ENCODE results near the gene MAIP1.
A peak's percentile ranks its signal among the peaks of the same experiment; 100 is the strongest.

MAIP1 gene

DNA sequence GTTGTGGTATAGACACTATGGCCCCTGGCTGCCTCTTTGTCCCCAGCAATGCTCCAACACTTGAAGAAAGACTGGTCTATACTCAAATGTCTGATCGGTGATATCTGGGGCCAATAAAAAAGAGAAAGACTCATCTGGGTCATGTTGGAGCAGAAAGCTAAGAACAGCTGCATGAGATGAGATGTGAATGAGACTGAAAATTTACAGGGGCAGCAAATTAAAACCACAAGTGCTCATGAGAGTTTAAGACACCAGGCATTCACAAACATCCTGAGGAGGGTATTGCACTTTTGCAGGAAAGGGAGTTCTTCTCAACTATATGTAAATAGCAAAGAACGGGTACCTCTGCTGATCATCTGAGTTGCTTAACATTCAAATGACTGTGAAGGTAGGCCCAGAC, 36.3 kb downstream of the MAIP1 start:
- no peak for DNase-seq (ENCODE audit: low read depth)

DNA sequence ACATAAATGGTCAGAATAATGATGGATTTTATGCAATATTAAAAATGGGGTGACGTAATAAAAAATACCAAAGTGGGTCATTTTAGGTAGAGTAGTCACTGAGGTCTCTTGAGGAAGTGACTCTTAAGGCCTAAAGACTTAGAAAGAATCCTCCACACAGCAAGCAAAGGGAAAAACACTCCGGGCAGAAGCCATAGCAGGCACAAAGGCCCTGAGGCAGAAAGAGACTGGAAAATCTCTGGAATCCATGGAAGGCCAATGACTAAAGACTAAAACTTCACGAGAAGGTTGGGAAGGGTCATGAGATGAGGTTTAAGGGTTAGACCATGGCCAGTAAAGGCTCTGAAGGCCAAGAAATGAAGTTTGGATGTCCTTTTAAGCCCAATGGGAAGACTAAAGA, 36.9 kb downstream of the MAIP1 start:
- no peak for DNase-seq (ENCODE audit: low read depth)

GRCh38 chr2:199994371-199994770, 39.0 kb downstream of the MAIP1 start:
- DNase-seq (ENCODE audit: low read depth), result no peak

GRCh38 chr2:199994896-199995295, 39.5 kb downstream of the MAIP1 start:
- DNase-seq (ENCODE audit: low read depth), result no peak

DNA sequence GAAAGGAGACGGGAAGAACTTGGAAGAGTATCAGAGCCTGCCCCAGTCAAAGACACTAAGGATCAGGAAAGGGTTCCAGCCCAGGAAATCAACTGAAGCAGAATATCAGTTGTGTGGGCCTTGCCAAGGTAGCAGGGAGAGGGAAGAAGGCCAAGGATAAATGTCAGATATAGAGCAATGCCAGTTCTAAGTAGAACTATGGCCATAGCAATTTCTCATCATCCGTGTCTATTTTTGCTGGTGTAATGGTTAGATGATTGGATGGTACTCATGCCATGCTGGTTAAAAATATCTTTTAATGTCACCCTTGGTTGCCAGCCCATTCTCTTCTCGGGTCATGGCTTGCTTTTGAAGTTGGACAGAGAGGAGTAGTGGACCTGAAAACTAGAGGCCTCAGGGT, 41.9 kb downstream of the MAIP1 start:
- no peak for DNase-seq (ENCODE audit: low read depth)

- DNase-seq (ENCODE audit: low read depth), result peak; percentile 53
These were observed 43.8 kb downstream of the MAIP1 start for GRCh38 chr2:199999166-199999565.

GRCh38 chr2:200000444-200001163, 45.2 kb downstream of the MAIP1 start:
- no peak for DNase-seq (ENCODE audit: low read depth)

DNA sequence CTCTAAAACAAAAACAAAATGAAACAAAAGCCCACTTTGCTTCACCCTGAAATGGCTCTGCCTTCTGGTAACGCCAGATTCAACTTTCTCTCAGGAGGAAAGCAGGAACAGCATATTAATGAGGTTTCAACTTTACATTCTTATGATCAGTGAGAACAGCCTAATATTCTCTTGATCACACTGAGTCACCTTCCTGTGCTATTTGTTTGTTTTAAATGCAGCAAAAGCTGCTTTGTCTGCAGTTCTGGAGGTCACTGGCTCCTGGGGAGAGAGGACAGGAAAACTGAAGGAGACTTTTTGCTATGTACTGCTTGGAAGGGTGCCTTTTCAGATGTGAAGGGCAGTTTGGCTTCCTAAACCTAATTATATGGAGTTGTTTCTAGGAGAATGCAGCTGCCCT, 48.1 kb downstream of the MAIP1 start:
- DNase-seq (ENCODE audit: low read depth), result peak; percentile 40

- no peak for DNase-seq (ENCODE audit: low read depth)
These were observed 50.3 kb downstream of the MAIP1 start for GRCh38 chr2:200005675-200006074.

DNA sequence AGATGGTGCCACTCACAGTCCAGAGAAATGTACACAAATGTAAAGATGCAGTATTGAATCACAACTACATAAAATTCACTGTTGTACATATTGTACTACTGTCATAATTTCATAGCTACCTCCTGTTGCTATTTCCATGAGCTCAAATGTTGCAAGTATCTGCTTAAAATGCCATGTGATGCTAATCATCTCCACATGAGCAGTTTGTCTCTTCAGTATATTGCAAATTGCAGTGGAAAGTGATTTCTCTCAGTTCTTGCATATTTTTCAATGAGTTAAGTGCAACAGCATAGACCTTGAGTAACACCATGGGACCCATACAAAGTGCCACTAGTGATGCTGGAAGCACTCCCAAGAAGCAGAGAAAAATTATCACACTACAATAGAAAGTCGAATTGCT, 51.9 kb downstream of the MAIP1 start:
- no peak for DNase-seq (ENCODE audit: low read depth)

DNA sequence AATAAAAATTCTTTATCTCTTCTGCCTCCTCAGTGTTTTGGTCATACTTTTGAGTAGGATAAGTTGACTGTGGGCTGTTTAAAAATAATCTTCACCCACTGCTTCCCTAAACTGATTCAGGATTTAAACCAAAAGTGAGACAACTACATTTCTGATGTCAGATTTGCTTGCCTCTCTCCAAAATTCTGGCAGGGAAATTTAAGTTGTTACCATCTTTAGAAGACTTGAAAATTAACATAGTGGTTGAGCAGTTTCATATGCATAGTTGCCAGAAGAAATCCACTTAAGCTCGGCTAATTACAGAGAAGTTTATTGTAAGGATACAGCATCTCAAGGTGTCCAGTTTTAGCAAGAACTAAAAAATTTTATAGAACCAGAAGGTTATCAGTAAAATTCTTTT, 57.0 kb downstream of the MAIP1 start:
- no peak for DNase-seq (ENCODE audit: low read depth)
